Colon (tissue), 2 donors: ENCODE data around the gene FER.
"Not testable (repeated sequence)": the region's sequence is repeated elsewhere in the genome, so short reads cannot be mapped to it uniquely, and the experiment has no call there.

Experiments
- FAIRE-seq: peaks from 2 replicates; lab custom pipeline; 2012; peaks lifted over from hg19 to GRCh38; lab: Jason Lieb, UNC
- donor health status: control.
- donor health status: control.

FER gene

DNA sequence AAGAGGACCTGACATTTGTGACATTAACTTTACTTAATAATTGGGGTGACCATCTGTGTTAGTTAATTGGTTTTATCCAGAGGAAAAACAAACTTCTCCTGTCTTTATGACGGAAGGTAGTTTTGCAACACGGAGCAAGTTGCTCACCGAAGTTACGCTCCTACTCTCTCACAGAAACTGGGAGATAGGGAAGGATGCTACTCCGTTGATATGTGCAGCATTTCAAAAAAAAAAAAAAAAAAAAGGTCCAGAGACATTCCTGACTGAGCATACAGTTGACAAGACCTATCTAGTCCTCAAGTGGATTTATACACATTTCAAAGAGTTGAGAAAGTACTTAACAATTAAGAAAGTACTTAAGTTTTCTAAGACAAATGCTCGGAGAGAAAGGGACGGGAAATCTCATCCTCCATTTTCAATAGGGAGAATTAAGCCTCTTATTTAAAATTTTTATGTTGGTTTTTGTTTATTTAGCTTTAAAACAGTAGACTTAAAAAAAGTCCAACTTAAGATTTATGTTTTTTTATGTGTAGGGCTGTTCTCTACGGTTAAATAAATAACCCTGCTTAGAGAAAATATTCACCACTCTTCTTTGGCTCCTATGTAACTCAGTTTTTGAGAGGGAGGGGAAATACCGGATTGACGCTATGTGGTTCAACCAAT, 455 bp upstream of the FER start:
- FAIRE-seq, result no peak

DNA sequence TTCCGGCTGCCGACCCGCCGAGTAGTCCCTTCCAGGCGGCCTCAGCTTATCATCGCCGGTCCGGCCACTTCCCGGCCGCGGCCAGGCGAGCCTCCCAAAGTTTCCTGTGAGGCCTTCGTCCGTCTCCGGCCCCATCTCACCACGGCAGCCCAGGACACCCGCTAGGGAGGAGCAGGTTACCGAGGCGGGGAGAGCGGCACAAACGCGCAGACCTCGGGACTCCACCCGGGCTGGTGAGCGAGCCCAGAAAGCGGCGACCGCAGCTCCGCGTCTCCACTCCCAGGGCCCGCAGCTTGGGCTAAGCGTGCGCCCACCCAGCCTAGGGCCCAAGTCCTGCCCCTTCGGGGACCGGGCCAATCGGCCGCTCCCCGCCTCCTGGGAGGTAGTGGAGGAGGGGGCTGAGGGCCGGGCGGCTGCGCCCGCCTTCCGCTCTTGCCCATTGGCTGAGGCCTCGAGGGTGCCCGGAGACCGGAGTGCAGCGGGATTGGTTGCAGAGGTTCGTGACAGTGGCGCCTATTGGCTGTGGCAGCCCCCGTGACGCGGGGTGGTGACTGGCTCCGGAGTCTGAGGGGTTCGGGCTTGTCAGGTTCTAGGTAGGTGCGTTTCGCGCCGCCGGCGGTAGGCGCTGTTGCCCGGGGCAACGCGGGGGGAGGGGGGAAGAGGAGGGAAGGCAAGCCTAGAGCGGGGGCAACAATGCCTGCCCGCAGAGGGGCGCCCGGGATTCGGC, 867 bp downstream of the FER start:
- FAIRE-seq, result peak; percentile 88

DNA sequence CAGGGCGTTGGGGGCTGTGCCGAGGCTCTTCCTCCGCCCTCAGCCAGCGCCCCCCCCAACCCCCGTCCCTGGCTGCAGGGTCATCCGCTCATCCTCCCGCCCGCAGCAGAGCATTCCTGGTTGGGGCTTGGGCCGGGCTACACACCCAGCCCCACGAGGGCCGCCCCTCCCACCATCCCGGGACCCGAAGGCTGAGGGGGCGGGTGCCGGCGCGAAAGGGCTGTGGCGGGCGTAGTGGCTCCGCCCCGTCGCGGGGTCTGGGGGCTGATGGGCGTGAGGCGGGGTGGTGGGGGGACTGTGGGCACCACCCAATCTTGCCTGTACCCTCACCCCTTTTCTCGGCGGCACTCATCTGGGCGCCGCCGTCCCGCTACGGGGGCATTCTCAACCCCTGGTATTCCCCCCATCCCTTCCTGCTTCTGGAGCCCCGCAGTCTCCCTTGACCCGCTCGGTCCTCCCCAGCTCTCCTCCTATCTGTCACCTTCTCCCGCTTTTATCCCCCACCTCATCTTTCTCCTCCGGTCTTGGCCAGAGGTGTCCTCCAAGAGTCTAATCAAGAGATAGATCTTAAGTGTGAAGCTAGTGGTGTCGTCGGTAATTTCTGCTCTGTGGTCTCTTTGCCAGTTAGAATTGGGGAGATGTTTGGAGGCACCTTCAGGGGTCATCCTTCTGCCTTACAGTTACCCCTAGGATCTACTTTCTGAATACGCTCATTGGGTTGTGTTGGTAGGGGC, 1.6 kb downstream of the FER start:
- no peak for FAIRE-seq

DNA sequence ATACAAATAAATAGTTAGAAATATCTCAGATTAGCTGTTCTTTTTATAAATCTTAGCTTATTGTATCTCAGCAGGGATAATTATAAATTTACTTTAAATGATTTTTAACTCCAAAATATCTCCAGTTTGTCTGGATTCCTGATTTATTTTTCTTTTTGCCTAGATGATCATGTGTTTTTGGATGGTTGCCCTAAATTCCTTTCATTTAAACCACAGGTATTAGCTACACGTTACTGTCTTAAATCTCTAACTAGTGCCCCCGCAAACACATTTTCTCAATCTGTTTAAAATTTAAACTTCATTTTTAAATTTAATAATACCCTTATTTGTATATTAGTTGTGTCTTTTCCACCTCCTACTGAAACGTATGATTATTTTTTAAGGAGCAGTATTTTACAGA, 5.6 kb downstream of the FER start:
- no peak for FAIRE-seq

DNA sequence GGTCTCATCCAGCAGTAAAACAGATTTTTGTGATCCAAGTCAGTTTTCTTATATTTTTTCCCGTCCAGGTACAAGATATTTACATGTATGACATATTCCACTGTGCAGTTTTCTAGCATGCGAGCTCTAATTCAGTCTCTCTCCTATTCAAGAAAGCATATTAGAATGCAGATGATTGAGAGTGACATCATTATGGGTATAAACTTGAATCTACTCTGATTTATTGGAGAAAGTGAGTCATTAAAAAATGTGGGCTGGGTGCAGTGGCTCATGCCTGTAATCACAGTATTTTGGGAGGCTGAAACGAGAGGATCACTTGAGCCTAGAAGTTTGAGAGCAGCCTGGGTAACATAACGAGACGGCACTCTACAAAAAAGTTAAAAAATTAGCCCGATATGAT, 6.2 kb downstream of the FER start:
- FAIRE-seq, result no peak

DNA sequence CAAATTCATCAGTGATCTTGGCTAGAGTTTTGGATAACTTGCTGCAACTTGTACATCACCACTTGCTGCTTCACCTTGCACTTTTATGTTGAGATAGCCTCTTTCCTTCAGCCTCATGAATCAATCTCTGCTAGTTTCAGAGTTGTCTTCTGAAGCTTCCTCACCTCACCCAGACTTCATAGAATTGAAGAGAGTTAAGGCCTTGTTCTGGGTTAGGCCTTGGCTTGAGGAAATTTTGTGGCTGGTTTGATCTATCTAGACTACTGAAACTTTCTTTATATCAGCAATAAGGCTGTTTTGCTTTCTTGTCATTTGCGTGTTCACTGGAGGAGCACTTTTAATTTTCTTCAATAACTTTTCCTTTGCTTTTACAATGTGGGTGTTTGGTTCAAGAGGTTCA, 12.8 kb downstream of the FER start:
- no peak for FAIRE-seq

DNA sequence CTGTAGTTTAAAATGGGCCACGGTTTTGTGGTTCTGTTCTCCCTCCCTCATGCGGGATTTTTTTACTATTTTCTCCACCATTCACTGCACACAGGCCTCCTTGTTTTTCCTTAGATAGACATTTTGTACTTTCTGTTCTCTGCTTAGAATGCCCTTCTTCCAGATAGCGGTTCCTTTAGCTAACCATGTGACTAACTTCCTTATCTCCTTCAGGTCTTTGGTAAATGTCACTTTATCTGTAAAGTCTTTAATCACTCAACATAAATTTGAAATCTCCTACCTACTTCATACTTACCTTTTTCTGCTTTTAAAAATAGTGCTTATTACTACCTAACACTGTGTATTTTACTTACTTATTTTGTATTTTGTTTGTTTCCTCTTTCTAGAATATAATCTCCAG, 15.0 kb downstream of the FER start:
- no peak for FAIRE-seq

DNA sequence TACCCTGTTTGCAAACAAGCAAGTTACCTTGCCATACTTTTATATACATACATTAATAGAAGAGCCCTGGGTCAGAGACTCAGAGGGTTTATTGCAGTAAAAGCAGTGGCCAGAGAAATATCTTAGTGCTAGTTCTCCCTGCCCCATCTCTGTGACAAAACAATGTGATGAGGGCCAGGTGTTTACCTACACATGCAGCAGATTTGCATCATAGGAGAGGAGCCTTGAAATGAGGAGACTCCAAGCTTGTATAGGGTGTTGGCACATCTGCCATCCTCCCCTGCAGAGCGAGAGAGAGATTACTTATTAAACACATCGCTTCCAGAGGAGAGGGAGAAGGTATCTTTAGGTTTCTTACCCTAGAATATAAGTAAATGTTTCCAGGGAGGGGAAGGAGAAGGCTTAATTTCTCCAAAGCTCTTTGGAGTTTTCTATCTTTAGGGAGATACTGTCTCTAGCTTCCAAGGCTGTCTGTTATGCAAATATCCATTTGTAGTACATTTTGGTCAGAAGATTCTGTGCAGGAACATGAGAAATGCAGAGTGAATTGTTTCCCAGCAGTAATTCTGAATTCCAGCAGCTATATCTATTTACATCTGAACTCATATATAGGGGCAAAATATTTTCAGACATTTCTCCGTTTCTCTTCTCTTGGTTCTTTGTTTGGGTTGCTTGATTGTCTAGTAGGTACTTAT, 15.7 kb downstream of the FER start:
- no peak for FAIRE-seq

DNA sequence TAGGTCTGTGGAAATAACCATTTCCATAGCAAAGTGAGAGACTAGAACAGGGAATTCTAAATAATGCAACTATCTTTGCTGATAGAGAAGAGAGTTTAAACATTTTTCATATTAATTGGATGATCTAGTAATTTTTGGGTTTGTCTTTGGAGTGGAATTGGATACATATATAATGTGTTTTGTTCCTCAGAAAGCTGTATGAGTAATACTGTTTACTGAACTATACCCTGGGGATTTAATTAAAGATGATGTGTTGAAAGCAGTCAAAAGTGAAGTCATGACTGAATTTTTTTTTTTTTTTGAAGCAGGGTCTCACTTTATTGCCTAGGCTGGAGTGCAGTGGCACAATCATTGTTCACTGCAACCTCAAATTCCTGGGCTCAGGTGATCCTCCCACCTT, 17.9 kb downstream of the FER start:
- FAIRE-seq, result no peak

DNA sequence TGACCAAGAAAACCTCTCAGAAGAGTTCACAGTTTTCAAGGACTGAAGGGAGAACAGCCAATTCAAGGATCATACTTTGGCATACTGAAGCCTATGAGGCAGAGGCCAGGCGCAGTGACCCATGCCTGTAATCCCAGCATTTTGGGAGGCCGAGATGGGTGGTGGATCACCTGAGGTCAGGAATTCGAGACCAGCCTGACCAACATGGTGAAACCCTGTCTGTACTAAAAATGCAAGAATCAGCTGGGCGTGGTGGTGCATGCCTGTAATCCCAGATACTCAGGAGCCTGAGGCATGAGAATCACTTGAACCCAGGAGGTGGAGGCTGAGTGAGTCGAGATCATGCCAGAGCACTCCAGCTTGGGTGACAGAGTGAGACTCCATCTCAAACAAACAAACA, 19.2 kb downstream of the FER start:
- FAIRE-seq, result not testable (repeated sequence)

DNA sequence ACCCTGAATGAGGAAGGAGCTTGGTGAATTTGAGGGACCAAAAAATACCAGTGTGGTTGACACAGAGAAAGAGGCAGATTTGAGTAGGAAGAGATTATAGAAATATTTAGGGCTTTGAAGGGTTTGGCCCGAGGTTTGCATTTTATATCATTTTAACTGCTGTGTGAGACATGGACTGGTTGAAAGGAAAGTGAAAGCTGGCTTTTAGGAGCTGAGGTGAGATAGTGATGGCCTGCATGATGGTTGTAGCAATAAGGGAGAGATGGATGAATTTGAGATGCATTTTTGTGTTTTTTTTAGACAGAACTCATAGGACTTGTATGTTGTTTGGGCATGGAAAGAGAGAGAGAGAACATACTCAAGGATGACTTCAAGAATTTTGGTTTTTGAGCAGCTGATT, 21.7 kb downstream of the FER start:
- FAIRE-seq, result no peak

DNA sequence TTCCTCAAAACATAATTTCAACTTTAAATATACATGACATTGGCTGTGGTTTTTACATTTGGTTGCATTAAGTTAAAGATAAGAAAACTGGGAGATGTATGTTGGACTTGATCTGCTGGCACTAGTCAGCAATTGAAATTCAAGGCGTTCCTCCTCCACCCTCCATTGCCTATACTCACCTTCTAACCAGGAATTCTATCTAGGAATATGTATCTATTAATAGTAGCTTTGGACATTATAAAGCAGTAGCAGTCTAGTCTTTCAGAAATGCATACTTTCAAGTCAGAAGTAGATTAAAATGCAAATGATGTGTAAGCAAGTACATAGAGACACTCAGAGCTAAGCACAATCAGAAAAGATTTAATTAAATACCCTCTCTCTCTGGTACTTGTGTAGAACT, 24.9 kb downstream of the FER start:
- no peak for FAIRE-seq

DNA sequence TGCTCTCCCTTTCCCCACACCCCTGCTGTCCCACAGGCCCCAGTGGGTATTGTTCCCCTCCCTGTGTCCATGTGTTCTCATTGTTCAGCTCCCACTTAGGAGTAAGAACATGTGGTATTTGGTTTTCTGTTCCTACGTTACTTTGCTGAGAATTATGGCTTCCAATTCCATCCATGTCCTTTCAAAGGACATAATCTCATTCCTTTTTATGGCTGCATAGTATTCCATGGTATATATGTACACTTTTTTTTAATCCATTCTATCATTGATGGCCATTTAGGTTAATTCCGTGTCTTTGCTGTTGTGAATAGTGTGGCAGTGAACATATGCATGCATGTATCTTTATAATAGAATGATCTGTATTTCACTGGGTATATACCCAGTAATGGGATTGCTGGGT, 25.6 kb downstream of the FER start:
- FAIRE-seq, result no peak

DNA sequence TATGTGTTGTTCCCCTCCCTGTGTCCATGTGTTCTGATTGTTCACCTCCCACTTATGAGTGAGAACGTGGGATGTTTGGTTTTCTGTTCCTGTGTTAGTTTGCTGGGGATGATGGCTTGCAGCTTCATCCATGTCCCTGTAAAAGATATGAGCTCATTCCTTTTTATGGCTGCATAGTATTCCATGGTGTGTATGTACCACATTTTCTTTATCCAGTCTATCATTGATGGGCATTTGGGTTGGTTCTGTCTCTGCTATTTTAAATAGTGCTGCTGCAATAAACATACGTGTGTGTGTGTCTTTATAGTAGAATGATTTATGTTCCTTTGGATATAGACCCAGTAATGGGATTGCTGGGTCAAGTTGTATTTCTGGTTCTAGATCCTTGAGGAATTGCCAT, 26.4 kb downstream of the FER start:
- not testable (repeated sequence) for FAIRE-seq

DNA sequence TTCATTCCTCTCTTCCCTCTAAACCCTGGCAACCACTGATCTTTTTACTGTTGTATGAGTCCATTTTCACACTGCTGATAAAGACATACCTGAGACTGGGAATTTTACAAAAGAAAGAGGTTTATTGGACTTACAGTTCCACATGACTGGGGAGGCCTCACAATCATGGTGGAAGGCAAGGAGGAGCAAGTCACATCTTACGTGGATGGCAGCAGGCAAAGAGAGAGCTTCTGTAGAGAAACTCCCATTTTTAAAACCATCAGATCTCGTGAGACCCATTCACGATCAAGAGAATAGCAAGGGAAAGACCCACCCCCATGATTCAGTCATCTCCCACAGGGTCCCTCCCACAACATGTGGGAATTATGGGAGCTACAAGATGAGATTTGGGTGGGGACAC, 29.9 kb downstream of the FER start:
- FAIRE-seq, result not testable (repeated sequence)

DNA sequence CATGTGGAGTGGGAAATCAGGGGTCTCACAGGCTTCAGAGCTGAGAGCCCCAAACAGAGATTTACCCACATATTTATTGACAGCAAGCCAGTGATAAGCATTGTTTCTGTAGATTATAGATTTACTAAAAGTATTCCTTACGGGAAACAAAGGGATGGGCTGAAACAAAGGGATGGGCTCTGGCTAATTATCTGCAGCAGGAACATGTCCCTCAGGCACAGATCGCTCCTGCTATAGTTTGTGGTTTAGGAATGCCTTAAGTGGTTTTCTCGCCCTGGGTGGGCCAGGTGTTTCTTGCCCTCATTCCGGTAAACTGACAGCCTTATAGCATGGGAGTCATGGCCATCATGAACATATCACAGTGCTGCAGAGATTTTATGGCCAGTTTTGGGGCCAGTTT, 36.9 kb downstream of the FER start:
- not testable (repeated sequence) for FAIRE-seq

DNA sequence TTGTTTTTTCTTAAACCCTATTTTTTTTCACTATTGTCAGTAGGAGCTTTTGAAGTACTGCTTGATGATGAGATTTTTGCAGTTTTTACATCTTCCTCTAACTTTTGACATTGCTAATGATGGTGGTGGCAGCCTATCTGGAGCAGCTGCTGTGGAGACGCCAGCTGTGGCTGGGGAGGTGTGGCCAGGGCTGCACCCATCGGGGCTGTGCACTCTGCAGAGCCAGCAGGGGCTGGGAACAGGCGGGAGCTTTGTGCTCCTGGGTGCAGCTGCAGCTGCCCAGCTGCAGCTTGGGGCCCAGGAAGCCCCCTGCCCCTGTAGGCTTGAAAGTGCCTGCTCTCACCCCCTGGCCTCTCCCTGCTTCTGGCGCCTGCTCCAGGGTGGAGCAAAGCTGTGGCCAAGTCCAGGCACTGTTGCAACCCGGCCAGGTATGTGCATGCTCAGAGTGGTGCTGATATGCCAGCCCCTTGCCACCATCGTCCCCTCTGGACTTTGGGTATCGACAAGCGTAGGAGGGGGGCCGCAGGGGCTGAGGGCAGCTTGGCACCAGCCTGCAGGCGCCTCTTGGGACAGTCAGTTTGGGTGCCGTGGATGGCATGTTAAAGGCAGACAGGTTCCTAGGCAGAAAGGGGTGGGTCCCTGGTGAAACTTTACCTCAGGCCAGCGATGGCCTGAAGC, 39.2 kb downstream of the FER start:
- FAIRE-seq, result no peak

DNA sequence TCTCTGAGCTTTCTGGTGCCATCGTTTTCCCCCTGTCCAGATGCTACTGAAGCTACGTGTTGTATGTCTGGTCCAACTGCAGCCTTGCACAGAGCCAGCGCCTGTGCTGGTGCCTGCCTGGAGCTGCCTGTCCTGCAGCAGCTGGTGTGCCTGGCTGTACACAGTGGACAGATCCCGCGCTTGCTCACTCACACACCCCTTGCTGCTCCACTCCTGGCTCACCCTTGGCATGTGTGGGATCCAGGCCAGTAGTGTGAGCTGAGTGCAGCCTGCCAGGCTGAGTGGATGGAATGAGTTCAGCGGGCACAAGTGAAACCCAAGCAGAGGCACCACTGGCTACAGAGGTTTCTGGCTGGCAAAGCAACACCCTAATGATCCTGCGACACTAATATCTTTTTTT, 40.4 kb downstream of the FER start:
- FAIRE-seq, result no peak

DNA sequence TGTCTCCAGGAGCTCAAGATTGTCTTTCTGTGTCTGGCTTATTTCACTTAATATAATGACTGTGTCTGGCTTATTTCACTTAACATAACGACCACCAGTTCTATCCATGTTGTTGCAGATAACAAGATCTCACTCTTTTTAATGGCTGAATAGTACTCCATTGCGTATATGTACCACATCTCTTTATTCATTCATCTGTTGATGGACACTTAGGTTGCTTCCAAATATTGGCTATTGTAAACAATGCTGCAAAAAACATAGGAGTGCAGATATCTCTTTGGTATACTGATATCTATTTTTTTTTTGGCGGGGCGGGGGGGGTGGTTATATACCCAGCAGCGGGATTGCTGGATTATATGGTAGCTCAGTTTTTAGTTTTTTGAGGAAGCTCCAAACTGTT, 45.5 kb downstream of the FER start:
- FAIRE-seq, result no peak

DNA sequence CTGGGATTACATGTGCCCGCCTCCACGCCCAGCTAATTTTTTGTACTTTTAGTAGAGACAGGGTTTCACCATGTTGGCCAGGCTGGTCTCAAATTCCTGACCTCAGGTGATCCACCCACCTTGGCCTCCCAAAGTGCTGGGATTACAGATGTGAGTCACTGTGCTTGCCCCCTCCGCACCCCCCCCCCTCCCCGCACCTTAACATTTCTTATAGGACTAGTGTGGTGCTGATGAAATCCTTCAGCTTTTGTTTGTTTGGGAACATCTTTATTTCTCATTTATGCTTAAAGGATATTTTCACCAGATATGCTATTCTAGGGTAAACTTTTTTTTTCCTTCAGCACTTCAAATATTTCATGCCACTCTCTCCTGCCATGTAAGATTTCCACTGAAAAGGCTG, 46.7 kb downstream of the FER start:
- not testable (repeated sequence) for FAIRE-seq

DNA sequence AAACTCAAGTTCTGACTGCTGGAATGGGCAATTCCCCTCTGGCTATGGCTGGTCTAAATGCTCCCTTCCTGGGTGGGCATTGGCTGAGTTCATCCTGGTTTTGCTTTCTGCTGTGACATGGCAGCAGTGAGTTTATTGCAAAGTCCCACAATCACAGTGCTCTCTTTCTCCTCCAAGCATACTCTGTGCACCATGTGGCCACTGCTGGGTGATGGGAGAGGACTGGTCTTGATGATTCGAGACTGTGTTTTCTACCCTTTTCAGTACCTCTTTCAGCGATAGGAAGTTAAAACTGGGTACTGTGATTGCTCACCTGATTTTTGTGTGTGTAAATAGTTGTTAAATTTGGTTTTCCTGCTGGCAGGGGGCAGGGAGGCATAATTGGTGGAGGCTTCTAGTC, 49.7 kb downstream of the FER start:
- no peak for FAIRE-seq

DNA sequence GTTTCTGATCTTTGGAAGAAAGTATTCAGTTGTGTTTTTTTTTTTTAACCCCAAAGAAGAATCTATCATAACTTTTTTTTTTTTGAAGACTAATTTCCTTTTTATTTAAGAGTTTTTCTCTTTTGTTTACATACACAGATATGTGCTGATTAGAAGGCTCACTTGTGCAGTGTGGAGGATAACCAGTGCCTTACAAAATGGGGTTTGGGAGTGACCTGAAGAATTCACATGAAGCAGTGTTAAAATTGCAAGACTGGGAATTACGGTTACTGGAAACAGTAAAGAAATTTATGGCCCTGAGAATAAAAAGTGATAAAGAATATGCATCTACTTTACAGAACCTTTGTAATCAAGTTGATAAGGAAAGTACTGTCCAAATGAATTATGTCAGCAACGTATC, 50.3 kb downstream of the FER start:
- no peak for FAIRE-seq
